ENCODE results near the gene PCDHB9. TPM values are rescaled to one million over a fixed set of nuclear protein-coding genes. Genes with fewer than 3 reads are reported as not detected.
"Not testable (repeated sequence)": the region's sequence is repeated elsewhere in the genome, so short reads cannot be mapped to it uniquely, and the experiment has no call there.

Gene PCDHB9
- total RNA-seq, 2 experiments from 2014 or later: not detected

GRCh38 chr5:141235922-141236321 lies 49.0 kb downstream of the PCDHB9 start:
- H3K4me3 Mint-ChIP-seq; ATAC-seq (ENCODE audit: low read depth); H3K36me3 Mint-ChIP-seq; DNase-seq; H3K4me1 Mint-ChIP-seq; H3K27me3 Mint-ChIP-seq; POLR2A ChIA-PET; H3K27ac Mint-ChIP-seq: not testable (repeated sequence)
- peaks cover 28% of the 10 kb centered on the region for H3K9me3 Mint-ChIP-seq

GRCh38 chr5:141236516-141237313 lies 49.8 kb downstream of the PCDHB9 start:
- DNase-seq (no peak), ATAC-seq (ENCODE audit: low read depth) (no peak)
- no peak overlapping the region for H3K27ac Mint-ChIP-seq
- POLR2A ChIA-PET: no interaction called here
- H3K4me1 Mint-ChIP-seq: no peaks in the 10 kb centered on the region
- peaks cover 9% of the 10 kb centered on the region for H3K27me3 Mint-ChIP-seq
- no peak overlapping the region for H3K4me3 Mint-ChIP-seq
- H3K9me3 Mint-ChIP-seq: peaks cover 27% of the 10 kb centered on the region
- H3K36me3 Mint-ChIP-seq: peaks cover 1% of the 10 kb centered on the region

Other genes with a start within 250 kb of the PCDHB9 start
- gene PCDHAC2, start 220.7 kb upstream of the PCDHB9 start, total RNA-seq: not detected
- not detected for gene PCDHB1, start 135.8 kb upstream of the PCDHB9 start, total RNA-seq
- not detected for gene PCDHB2, start 92.5 kb upstream of the PCDHB9 start, total RNA-seq
- gene PCDHB3, start 86.7 kb upstream of the PCDHB9 start, total RNA-seq: not detected
- not detected for gene PCDHB4, start 65.3 kb upstream of the PCDHB9 start, total RNA-seq
- not detected for gene PCDHB5, start 52.0 kb upstream of the PCDHB9 start, total RNA-seq
- not detected for gene PCDHB6, start 37.1 kb upstream of the PCDHB9 start, total RNA-seq
- gene PCDHB7, start 14.5 kb upstream of the PCDHB9 start, total RNA-seq: not detected
- not detected for gene PCDHB8, start 9.4 kb upstream of the PCDHB9 start, total RNA-seq
- gene PCDHB16, start 4.8 kb upstream of the PCDHB9 start, total RNA-seq: not detected
- not detected for gene PCDHB10, start 5.2 kb downstream of the PCDHB9 start, total RNA-seq
- not detected for gene PCDHB11, start 12.5 kb downstream of the PCDHB9 start, total RNA-seq
- gene PCDHB12, start 21.6 kb downstream of the PCDHB9 start, total RNA-seq: not detected
- not detected for gene PCDHB13, start 26.8 kb downstream of the PCDHB9 start, total RNA-seq
- gene PCDHB14, start 36.2 kb downstream of the PCDHB9 start, total RNA-seq: under 1 TPM in 1 of 2 experiments, not detected in 1; 0.06 TPM
- gene PCDHB15, start 58.2 kb downstream of the PCDHB9 start, total RNA-seq: under 1 TPM in 1 of 2 experiments, not detected in 1; 0.06 TPM
- gene SLC25A2, start 116.9 kb downstream of the PCDHB9 start, total RNA-seq: 1 to 10 TPM in 1 of 2 experiments, under 1 TPM in 1; 0.99 to 1.3 TPM
- gene TAF7, start 133.6 kb downstream of the PCDHB9 start, total RNA-seq: 10 to 100 TPM; 86.2 to 95.9 TPM
- under 1 TPM; 0.11 to 0.31 TPM for gene PCDHGA1, start 143.4 kb downstream of the PCDHB9 start, total RNA-seq
- under 1 TPM; 0.08 to 0.09 TPM for gene PCDHGA2, start 151.6 kb downstream of the PCDHB9 start, total RNA-seq
- under 1 TPM in 1 of 2 experiments, not detected in 1; 0.14 TPM for gene PCDHGA3, start 156.7 kb downstream of the PCDHB9 start, total RNA-seq
- not detected for gene PCDHGB1, start 162.9 kb downstream of the PCDHB9 start, total RNA-seq
- gene PCDHGA4, start 167.9 kb downstream of the PCDHB9 start, total RNA-seq: under 1 TPM; 0.25 to 0.28 TPM
- under 1 TPM; 0.64 to 0.88 TPM for gene PCDHGB2, start 172.8 kb downstream of the PCDHB9 start, total RNA-seq
- gene PCDHGA5, start 177.0 kb downstream of the PCDHB9 start, total RNA-seq: under 1 TPM; 0.23 to 0.30 TPM
- under 1 TPM; 0.44 to 0.82 TPM for gene PCDHGB3, start 183.1 kb downstream of the PCDHB9 start, total RNA-seq
- gene PCDHGA6, start 186.7 kb downstream of the PCDHB9 start, total RNA-seq: under 1 TPM; 0.28 to 0.33 TPM
- under 1 TPM; 0.26 to 0.28 TPM for gene PCDHGA7, start 195.6 kb downstream of the PCDHB9 start, total RNA-seq
- gene PCDHGB4, start 200.5 kb downstream of the PCDHB9 start, total RNA-seq: under 1 TPM in 1 of 2 experiments, not detected in 1; 0.11 TPM
- gene PCDHGA8, start 205.5 kb downstream of the PCDHB9 start, total RNA-seq: under 1 TPM; 0.09 to 0.11 TPM
- gene PCDHGB5, start 210.8 kb downstream of the PCDHB9 start, total RNA-seq: not detected
- under 1 TPM in 1 of 2 experiments, not detected in 1; 0.11 TPM for gene PCDHGA9, start 215.6 kb downstream of the PCDHB9 start, total RNA-seq
- under 1 TPM; 0.11 to 0.14 TPM for gene PCDHGB6, start 220.9 kb downstream of the PCDHB9 start, total RNA-seq
- gene PCDHGA10, start 225.8 kb downstream of the PCDHB9 start, total RNA-seq: under 1 TPM in 1 of 2 experiments, not detected in 1; 0.14 TPM
- gene PCDHGB7, start 230.5 kb downstream of the PCDHB9 start, total RNA-seq: under 1 TPM in 1 of 2 experiments, not detected in 1; 0.11 TPM
- gene PCDHGA11, start 233.9 kb downstream of the PCDHB9 start, total RNA-seq: under 1 TPM; 0.08 to 0.09 TPM
- under 1 TPM in 1 of 2 experiments, not detected in 1; 0.11 TPM for gene PCDHGA12, start 243.3 kb downstream of the PCDHB9 start, total RNA-seq

Measured in activated naive CD8-positive, alpha-beta T cell treated with anti-CD3 and anti-CD28 coated beads, Interleukin-2, amount 10 ng/mL, durations not matched to agents 7 days and 5 days (primary cell).